Measurements from ENCODE around the gene MS4A12. TPM values are rescaled to one million over a fixed set of nuclear protein-coding genes. Genes with fewer than 3 reads are reported as not detected.

MS4A12 gene
- total RNA-seq, 4 donors from 2014 or later, result 0.75 TPM; not detected in 3

Other genes starting within 250 kb of the MS4A12 start
- gene MS4A4E, start 249.6 kb upstream of the MS4A12 start, total RNA-seq, result 1 to 10 TPM in 1 of 4 donors, not detected in 3; 2.8 TPM
- 10 to 100 TPM in 1 of 4 donors, 1 to 10 TPM in 3; 5.8 to 15.6 (median 8.4) TPM for gene MS4A4A, start 212.1 kb upstream of the MS4A12 start, total RNA-seq
- gene MS4A6E, start 165.5 kb upstream of the MS4A12 start, total RNA-seq, result not detected
- 1 to 10 TPM; 2.5 to 8.9 (median 7.4) TPM for gene MS4A7, start 114.2 kb upstream of the MS4A12 start, total RNA-seq
- under 1 TPM; 0.10 to 0.56 (median 0.27) TPM for gene MS4A14, start 96.3 kb upstream of the MS4A12 start, total RNA-seq
- gene MS4A5, start 63.2 kb upstream of the MS4A12 start, total RNA-seq, result not detected
- gene MS4A1, start 36.9 kb upstream of the MS4A12 start, total RNA-seq, result under 1 TPM in 1 of 4 donors, not detected in 3; 0.10 TPM
- not detected for gene MS4A13, start 22.6 kb downstream of the MS4A12 start, total RNA-seq
- gene MS4A8, start 206.8 kb downstream of the MS4A12 start, total RNA-seq, result under 1 TPM in 2 of 4 donors, not detected in 2; 0.36 to 0.44 TPM
- not detected for gene MS4A18, start 231.9 kb downstream of the MS4A12 start, total RNA-seq

Measured in gastrocnemius medialis (tissue), 4 donors.